Erythroblast (primary cell): Measurements from ENCODE around the gene BMP15.

ENCODE experiments used
- DNase-seq, 2 experiments: peaks; one replicate each; lab custom pipeline; 2025; lab: John Stamatoyannopoulos, UW
- GATA1 ChIP-seq: IDR thresholded peaks from 2 replicates; pipeline ENCODE4 v1.6.1; 2011; ENCODE audit warnings: low read depth, mild to moderate bottlenecking, control low read depth, low read length, moderate library complexity
- POLR2A ChIP-seq: IDR thresholded peaks from 2 replicates; pipeline ENCODE4 v1.6.1; 2011; ENCODE audit warnings: mild to moderate bottlenecking, low read length

Gene BMP15

GRCh38 chrX:50910685-50911176, at the start of gene BMP15:
TSS of gene BMP15 (plus strand) at chrX:50910735. CDS start at chrX:50910784, 49 bp downstream.
- TF ChIP-seq GATA1: no peak
- no peak for TF ChIP-seq POLR2A
- no peak for DNase-seq

- DNase-seq: no peak
- TF ChIP-seq POLR2A (no peak), GATA1 (no peak)
These were observed 47.1 kb upstream of the BMP15 start for GRCh38 chrX:50863471-50863870.

GRCh38 chrX:50865311-50865710, 45.2 kb upstream of the BMP15 start:
- DNase-seq: no peak
- TF ChIP-seq POLR2A (no peak), GATA1 (no peak)

DNA sequence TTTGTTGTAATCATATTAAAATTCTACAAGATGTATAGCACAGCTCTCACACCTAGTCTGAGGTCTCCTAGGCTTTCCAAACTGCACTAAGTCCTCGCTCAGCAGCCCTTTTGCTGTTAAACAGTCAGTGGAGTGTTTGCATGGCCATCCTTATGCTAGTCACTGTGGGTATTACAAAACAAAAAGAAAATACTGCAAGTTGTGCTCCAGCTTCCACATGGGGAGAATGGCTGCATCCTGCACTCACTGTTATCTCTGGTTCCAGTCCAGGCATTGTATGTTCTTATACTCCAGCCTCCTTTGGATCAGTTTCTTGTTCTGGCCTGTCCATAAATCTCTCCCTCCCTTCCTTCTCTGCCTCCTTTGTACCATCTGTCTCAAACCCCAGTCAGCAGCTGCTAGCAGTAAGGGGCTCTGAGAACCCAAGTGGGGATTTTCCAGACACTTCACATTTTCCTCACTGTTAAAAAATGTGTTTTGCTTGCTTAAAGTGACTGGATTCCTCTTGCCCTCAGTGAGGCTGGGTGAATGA, 38.5 kb upstream of the BMP15 start:
- TF ChIP-seq GATA1 (no peak), POLR2A (no peak)
- DNase-seq: no peak

DNA sequence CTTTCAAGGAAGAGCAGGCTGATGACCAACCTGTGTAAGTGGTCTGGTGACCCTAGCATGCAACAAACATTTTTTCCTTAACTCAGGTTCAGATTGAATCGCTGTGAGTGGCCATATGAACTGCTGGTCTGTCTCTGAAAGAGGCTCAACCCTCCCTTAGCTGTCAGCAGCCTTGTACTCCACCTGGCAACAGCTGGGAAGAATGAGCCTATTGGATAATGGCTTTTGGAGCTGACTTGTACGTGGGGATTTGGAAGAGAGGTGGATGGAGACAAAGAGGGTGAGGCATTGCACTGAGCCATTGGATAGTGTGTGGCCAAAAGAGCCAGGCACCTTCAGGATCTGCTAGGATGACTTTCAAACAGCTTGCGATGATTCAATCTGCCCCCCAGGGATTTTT, 35.7 kb upstream of the BMP15 start:
- TF ChIP-seq POLR2A: no peak
- no peak for TF ChIP-seq GATA1
- no peak for DNase-seq

DNA sequence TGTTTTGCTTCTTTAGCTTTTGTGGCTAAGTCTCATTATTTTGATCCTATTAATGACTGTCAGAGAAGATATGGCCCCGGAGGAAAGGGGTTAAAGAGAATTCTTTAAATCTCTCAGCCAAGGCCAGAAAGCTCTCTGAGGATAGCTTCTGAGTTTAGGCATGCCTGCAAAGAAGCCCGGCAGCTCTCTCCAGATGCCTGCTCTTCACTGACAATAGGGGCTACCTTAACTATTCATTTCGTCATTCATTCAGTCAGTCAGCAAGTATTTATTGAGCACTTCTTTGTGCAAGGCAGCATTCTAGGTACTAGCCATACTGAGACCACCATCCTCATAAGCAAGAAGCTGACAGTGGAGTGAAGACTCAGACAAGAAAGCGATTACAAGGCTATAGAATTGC, 34.0 kb upstream of the BMP15 start:
- TF ChIP-seq POLR2A (no peak), GATA1 (no peak)
- no peak for DNase-seq

- DNase-seq: no peak
- TF ChIP-seq POLR2A (no peak), GATA1 (no peak)
These were observed 33.2 kb upstream of the BMP15 start for GRCh38 chrX:50877310-50877709.

- DNase-seq: no peak
- no peak for TF ChIP-seq GATA1
- TF ChIP-seq POLR2A: no peak
These were observed 29.5 kb upstream of the BMP15 start for GRCh38 chrX:50881028-50881427.

GRCh38 chrX:50888884-50889283, 21.7 kb upstream of the BMP15 start:
- no peak for DNase-seq
- no peak for TF ChIP-seq POLR2A
- TF ChIP-seq GATA1: no peak

- TF ChIP-seq GATA1: no peak
- no peak for TF ChIP-seq POLR2A
- DNase-seq: no peak
These were observed 21.0 kb upstream of the BMP15 start for GRCh38 chrX:50889582-50889981.

DNA sequence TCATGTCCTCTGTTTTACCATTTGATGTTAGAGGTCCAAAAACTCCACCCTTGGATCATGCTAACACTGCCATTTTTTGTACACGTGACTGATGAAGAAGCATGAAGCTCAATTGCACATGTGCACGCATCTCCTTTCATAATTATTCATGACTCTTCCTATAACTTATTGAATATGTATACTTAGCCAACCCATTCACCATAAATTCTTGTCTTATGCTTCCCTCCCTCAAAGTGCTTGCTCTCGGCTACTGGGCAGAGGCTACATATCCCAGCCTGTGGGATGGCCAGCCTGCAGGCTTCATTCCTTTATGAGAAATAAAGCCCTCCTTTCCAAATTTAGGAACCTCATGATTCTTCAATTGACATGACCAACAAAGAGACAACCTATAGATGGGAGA, 17.5 kb upstream of the BMP15 start:
- DNase-seq: no peak
- TF ChIP-seq POLR2A: no peak
- TF ChIP-seq GATA1: no peak

DNA sequence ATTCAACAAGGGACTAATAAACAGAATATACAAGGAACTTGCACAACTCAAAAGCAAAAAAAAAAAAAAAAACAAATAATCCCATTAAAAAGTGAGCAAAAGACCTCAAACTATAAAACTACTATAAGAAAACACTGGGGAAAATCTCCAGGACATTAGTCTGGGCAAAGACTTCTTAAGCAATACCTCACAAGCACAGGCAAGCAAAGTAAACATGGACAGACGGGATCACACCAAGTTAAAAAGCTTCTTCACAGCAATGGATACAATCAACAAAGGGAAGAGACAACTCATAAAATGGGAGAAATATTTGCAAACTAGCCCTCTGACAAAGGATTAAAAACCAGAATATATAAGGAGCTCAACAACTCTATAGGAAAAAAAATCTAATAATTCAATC, 17.1 kb upstream of the BMP15 start:
- no peak for TF ChIP-seq GATA1
- TF ChIP-seq POLR2A: no peak
- DNase-seq: no peak

DNA sequence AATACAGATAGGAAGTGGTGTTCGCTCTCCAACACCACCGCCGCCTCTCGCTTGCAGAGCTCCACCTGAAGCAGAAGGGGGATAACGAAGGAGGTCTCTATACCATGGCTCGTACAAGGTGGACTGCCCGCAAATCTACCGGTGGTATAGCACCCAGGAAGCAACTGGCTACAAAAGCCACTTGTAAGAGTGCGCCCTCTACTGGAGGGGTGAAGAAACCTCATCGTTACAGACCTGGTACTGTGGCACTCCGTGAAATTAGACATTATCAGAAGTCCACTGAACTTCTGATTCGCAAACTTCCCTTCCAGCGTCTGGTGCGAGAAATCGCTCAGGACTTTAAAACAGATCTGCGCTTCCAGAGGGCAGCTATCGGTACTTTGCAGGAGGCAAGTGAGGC, 5.2 kb upstream of the BMP15 start:
- DNase-seq: peak; percentile 20 to 47
- TF ChIP-seq GATA1 (no peak), POLR2A (no peak)

DNA sequence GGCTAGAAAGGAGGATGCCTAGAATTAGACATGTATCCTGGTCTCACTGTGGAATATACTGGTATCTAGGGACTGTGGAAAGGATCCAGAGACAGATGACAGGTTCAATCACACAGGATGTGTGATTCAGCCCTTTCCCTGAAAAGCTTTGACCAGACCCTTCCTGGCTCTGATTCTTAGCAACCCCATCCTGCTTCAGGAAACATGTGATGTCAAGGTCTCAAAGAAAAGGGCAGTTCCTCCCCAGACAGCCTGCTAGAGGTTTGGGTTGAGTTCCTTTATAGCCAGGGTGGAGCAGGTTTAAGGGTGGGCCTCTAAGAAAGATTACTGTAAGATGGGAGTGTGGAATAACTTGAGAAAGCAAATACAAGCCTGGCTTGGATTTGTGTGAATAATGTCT, 3.0 kb downstream of the BMP15 start:
- TF ChIP-seq GATA1: no peak
- TF ChIP-seq POLR2A: no peak
- no peak for DNase-seq

- DNase-seq: peak in 1 of 2 experiments; percentile 1
- TF ChIP-seq GATA1: no peak
- no peak for TF ChIP-seq POLR2A
These were observed 9.6 kb downstream of the BMP15 start for GRCh38 chrX:50920132-50920531.

- no peak for DNase-seq
These were observed 16.6 kb downstream of the BMP15 start for GRCh38 chrX:50927127-50927526.

More at GRCh38 chrX:50927127-50927526, 16.6 kb downstream of the BMP15 start:
- TF ChIP-seq POLR2A (no peak), GATA1 (no peak)
